Subcutaneous abdominal adipose tissue (tissue), 5 donors: ENCODE data around the gene FOXN4.

Experiments
- H3K27ac ChIP-seq: one replicate; pipeline ENCODE4 v1.7.0; 2013; ENCODE audit warnings: low read depth, mild to moderate bottlenecking, inconsistent platforms, low read length, moderate library complexity
- H3K27me3 ChIP-seq, 5 donors: one replicate each; pipeline ENCODE4 v1.7.0; 2013; ENCODE audit warnings: low read length in 5 of 5, inconsistent platforms in 1 of 5; ENCODE audit not compliant: control insufficient read depth in 5 of 5, insufficient read depth in 4 of 5
- H3K36me3 ChIP-seq, 5 donors: one replicate each; pipeline ENCODE4 v1.7.0; 2013; ENCODE audit warnings: low read length in 5 of 5; ENCODE audit not compliant: control insufficient read depth in 5 of 5, insufficient read depth in 5 of 5
- H3K4me1 ChIP-seq, 5 donors: one replicate each; pipeline ENCODE4 v1.7.0; 2013; ENCODE audit warnings: low read length in 5 of 5, mild to moderate bottlenecking in 3 of 5, moderate library complexity in 1 of 5; ENCODE audit not compliant: control insufficient read depth in 5 of 5, insufficient read depth in 5 of 5
- H3K4me3 ChIP-seq, 5 donors: one replicate each; pipeline ENCODE4 v1.7.0; 2013; ENCODE audit warnings: low read length in 5 of 5, low read depth in 1 of 5
- H3K9ac ChIP-seq, 5 donors: one replicate each; pipeline ENCODE4 v1.7.0; 2013; ENCODE audit warnings: low read length in 5 of 5, mild to moderate bottlenecking in 4 of 5, moderate library complexity in 3 of 5
- H3K9me3 ChIP-seq, 5 donors: one replicate each; pipeline ENCODE4 v1.7.0; 2013; ENCODE audit warnings: low read length in 5 of 5; ENCODE audit not compliant: control insufficient read depth in 5 of 5
- donor health status: healthy.
- donor health status: healthy.
- donor health status: healthy.
- donor health status: healthy.
- donor health status: healthy.

Gene FOXN4

DNA sequence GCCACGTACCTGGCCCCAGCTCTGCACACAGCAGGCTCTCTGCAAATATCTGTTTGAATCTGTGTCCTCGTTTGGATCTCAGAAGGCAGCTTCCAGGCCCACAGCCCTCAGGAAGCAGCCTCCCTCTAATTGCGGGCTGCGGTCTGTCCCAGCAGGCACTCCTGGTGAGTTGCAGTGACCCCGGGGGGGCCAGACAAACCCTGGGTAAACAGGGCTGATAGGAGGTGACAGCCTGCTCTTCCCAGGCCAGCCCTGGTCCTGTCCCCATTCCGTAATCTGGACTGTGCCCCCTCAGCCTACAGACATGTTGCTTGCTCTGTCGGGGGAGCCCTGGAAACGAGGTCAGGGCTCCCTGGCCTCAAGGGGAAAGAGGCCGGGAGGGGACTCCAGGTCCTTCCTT lies 2.0 kb downstream of the FOXN4 start:
- no peaks in the 10 kb centered on the region for H3K9me3 ChIP-seq
- H3K36me3 ChIP-seq = no peaks in the 10 kb centered on the region
- no peak overlapping the region for H3K27ac ChIP-seq
- peaks cover 30 to 64% (median 38%) of the 10 kb centered on the region in 5 donors for H3K27me3 ChIP-seq
- peaks cover 0 to 18% (median 17%) of the 10 kb centered on the region in 5 donors for H3K4me1 ChIP-seq
- no peak overlapping the region for H3K9ac ChIP-seq
- no peak overlapping the region for H3K4me3 ChIP-seq

DNA sequence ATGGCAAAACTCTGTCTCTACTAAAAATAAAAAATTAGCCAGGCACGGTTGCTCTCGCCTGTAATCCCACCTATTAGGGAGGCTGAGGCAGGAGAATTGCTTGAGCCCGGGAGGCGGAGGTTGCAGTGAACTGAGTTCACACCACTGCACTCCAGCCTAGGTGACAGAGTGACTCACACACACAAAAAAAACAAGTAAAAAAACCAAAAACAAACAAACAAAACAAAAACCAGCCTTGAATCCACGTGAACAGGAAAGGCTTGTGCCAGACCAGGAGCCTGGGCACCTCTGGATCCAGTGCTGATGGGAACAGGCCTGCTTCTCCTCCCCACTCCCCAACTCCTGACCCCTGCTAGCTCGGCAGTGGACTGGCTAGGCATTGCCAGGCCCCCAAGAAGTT lies 3.5 kb downstream of the FOXN4 start:
- Histone ChIP-seq H3K4me3 (no peak overlapping the region), H3K27me3 (peaks cover 30 to 70% (median 38%) of the 10 kb centered on the region in 5 donors), H3K9me3 (no peaks in the 10 kb centered on the region), H3K36me3 (no peaks in the 10 kb centered on the region), H3K27ac (no peak overlapping the region), H3K4me1 (peaks cover 0 to 16% (median 14%) of the 10 kb centered on the region in 5 donors), H3K9ac (no peak overlapping the region)

DNA sequence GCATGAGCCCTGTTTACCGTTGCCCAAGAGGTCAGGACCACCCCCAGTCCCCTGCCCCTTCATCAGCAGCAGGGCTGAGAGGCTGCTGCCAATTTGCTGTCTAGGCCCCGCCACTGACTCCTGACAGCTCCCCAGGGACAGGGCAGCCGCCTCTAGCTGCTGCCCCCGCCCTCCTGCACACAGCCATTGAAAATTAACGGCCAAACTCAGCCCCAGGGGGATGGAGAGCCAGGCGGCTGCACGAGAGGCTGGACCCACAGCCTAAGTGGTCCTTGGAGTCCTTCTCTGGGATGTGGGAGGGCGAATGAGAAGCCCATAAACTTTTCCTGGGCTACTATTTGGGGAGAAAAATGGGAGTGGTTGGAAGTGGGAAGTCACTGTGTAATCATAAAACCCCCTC lies 4.6 kb downstream of the FOXN4 start:
- Histone ChIP-seq H3K4me3 (no peak overlapping the region), H3K27me3 (peaks cover 28 to 64% (median 38%) of the 10 kb centered on the region in 5 donors), H3K9me3 (no peaks in the 10 kb centered on the region), H3K9ac (no peak overlapping the region), H3K27ac (no peak overlapping the region), H3K36me3 (no peaks in the 10 kb centered on the region), H3K4me1 (peaks cover 0 to 9% (median 8%) of the 10 kb centered on the region in 5 donors)

- Histone ChIP-seq H3K9ac (no peak overlapping the region), H3K4me3 (no peak overlapping the region), H3K36me3 (no peaks in the 10 kb centered on the region), H3K27ac (no peak overlapping the region), H3K9me3 (no peaks in the 10 kb centered on the region), H3K4me1 (no peaks in the 10 kb centered on the region), H3K27me3 (peaks cover 19 to 52% (median 36%) of the 10 kb centered on the region in 5 donors)
These were observed 6.3 kb downstream of the FOXN4 start for GRCh38 chr12:109302770-109303169.

GRCh38 chr12:109302358-109302757 lies 6.7 kb downstream of the FOXN4 start:
- Histone ChIP-seq H3K4me1 (no peaks in the 10 kb centered on the region), H3K27me3 (peaks cover 16 to 48% (median 32%) of the 10 kb centered on the region in 5 donors), H3K9ac (no peak overlapping the region)

GRCh38 chr12:109301643-109302168 lies 7.4 kb downstream of the FOXN4 start:
- H3K36me3 ChIP-seq = no peaks in the 10 kb centered on the region
- no peaks in the 10 kb centered on the region for H3K9me3 ChIP-seq
- H3K9ac ChIP-seq = no peak overlapping the region
- no peak overlapping the region for H3K4me3 ChIP-seq
- H3K27ac ChIP-seq = no peak overlapping the region
- peaks cover 10 to 45% (median 25%) of the 10 kb centered on the region in 5 donors for H3K27me3 ChIP-seq
- no peaks in the 10 kb centered on the region for H3K4me1 ChIP-seq

More at GRCh38 chr12:109302358-109302757, 6.7 kb downstream of the FOXN4 start:
- no peaks in the 10 kb centered on the region for H3K9me3 ChIP-seq
- no peak overlapping the region for H3K27ac ChIP-seq
- H3K4me3 ChIP-seq = no peak overlapping the region
- H3K36me3 ChIP-seq = no peaks in the 10 kb centered on the region

DNA sequence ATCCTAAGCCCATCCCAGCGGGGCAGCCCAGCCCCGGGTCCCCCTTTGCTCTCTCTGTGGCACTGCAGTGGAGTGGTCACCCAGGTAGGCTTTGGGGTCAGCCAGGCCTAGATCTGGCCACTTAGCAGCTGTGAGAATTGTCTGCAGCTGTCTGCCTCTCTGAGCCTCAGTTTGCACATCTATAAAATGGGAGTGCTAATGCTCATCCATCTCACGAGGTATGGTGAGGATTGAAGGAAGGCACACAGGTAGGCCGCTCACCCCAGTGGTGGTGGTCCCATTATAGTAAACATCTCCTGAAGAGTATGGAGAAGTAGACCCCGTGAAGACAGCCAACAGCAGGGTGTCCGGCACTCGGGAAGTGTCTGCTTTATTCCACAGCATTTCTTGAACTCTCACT lies 9.2 kb downstream of the FOXN4 start:
- Histone ChIP-seq H3K9ac (no peak overlapping the region), H3K9me3 (no peaks in the 10 kb centered on the region), H3K36me3 (no peaks in the 10 kb centered on the region), H3K27me3 (peaks cover 10 to 30% (median 13%) of the 10 kb centered on the region in 5 donors), H3K27ac (no peak overlapping the region), H3K4me1 (no peaks in the 10 kb centered on the region), H3K4me3 (no peak overlapping the region)

GRCh38 chr12:109296431-109296830 lies 12.7 kb downstream of the FOXN4 start:
- Histone ChIP-seq H3K4me1 (peaks cover 0 to 7% (median 4%) of the 10 kb centered on the region in 5 donors), H3K27me3 (peaks cover 0 to 21% (median 12%) of the 10 kb centered on the region in 5 donors), H3K27ac (no peak overlapping the region), H3K4me3 (no peak overlapping the region), H3K9me3 (no peaks in the 10 kb centered on the region), H3K9ac (no peak overlapping the region), H3K36me3 (no peaks in the 10 kb centered on the region)

DNA sequence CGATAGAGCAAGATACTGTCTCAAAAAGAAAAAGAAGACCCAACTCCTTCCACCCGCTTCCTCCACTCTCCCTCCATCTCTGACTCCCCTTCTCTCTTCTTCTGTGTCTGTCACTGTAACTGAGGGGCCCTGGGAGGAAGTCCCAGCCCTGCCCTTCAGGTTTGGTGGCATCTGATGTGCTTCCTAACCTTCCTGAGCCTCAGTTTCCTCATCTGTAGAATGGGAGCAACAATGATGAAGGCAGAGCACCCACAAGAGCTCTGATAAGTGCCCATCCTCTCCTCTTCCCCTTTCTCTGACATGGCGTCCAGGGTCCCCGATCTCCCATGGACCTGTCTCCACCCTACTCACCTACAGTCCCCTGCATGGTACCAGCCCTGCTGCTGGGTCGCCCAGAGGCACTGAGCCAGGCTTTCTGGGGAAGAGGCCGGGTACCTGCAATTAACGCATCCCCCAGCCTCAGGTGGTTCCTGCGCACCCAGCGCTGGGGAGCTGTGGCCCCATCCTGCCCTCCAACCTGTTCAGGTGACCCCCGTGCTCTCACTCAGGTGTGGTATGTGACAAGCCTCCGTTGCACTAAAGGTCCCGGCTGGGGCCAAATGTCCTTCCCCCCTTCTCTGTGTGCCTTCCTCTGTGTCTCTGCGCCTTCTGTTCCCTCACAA lies 13.2 kb downstream of the FOXN4 start:
- Histone ChIP-seq H3K27ac (no peak overlapping the region), H3K27me3 (peaks cover 0 to 27% (median 16%) of the 10 kb centered on the region in 5 donors), H3K9me3 (no peaks in the 10 kb centered on the region), H3K36me3 (no peaks in the 10 kb centered on the region), H3K4me3 (no peak overlapping the region), H3K9ac (no peak overlapping the region), H3K4me1 (peaks cover 0 to 12% (median 9%) of the 10 kb centered on the region in 5 donors)

DNA sequence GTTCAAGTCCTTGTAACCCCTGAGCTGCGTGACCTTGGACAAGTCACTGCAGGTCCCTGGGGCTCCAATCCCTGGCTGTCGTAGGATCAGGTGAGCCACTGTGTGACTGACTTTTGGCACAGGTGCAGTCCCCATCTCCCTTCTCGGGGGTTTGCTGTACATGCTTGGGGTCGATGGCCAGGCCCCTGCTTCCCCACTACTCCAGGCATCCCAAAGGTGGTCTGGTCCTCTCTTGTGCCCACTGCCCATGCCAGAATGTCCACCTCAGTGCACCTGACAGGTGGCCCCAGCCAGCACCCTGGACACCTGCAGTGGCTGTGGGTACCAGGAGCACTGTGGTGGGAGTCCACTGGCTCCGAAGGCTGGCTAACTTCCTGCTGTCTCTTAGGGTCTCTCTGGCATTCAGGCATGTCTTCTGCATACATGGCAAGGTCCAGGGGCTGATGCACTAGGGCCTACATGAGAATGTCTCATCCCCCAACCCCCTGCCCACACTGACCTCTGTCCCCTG lies 14.7 kb downstream of the FOXN4 start:
- Histone ChIP-seq H3K4me3 (no peak overlapping the region), H3K4me1 (peaks cover 0 to 13% (median 9%) of the 10 kb centered on the region in 5 donors), H3K9ac (no peak overlapping the region), H3K36me3 (no peaks in the 10 kb centered on the region), H3K27ac (no peak overlapping the region), H3K27me3 (peaks cover 0 to 35% (median 19%) of the 10 kb centered on the region in 5 donors), H3K9me3 (no peaks in the 10 kb centered on the region)
